ENCODE results near the gene EGFL7.

DNA sequence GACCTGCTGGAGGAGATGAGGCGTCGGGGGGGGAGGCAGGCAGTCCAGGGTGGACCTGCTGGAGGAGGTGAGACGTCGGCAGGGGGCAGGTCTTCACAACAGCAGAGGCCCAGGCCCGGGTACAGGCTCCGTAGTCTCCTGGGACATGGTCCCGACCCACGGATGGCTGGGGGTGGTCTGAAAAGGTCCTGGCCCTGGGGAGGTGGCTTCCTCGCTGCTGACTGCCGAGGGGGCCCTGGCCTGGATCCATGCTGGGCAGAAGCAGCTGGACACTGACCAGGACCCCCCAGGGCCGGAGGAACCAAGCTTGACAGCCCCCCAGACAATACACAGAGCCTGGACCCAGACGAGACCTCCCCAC, 8.5 kb downstream of the EGFL7 start:
- no peak for TF ChIP-seq CTCF (conservative IDR thresholded peaks at IDR 0.05; ENCODE audit: low read depth, low read length)
- no peak for TF ChIP-seq EZH2 (IDR thresholded peaks at IDR 0.05; ENCODE audit: borderline replicate concordance, low read depth, low read length, poor library complexity, severe bottlenecking)
